HCT116 (cell line): ENCODE results near the gene AMZ1. TPM values are rescaled to one million over a fixed set of nuclear protein-coding genes. Genes with fewer than 3 reads are reported as not detected.

ENCODE experiments used
- ATAC-seq: fragments of 200-7000 bp; cut with Tn5 transposase; 2 replicates; pipeline ENCODE4 v1.9.1; 2020; ENCODE audit warnings: mild to moderate bottlenecking, moderate library complexity
- BruUV-seq: library from RNA; stranded (reverse); fragments of 400-500 nt; replicated peaks from 2 replicates; lab custom pipeline; 2021; lab: Mats Ljungman, UMichigan
- CTCF ChIA-PET: fragments of 300-600 bp; sonication (Branson Sonifier 250); formaldehyde crosslinking; loops from one replicate; lab custom pipeline; 2021; ENCODE audit warnings: antibody characterized with exemption; lab: Charles Lee
- POLR2A ChIA-PET: fragments of 300-600, 350-600 bp; sonication (Branson Sonifier 250); formaldehyde crosslinking; loops from one replicate; lab custom pipeline; 2021; ENCODE audit warnings: antibody characterized with exemption; lab: Charles Lee
- RAD21 ChIA-PET, 2 experiments: fragments of 300-600 bp; sonication (Branson Sonifier 250); formaldehyde crosslinking; loops; one replicate each; lab custom pipeline; 2023; ENCODE audit warnings: low total read pairs in 2 of 2; ENCODE audit not compliant: uncharacterized antibody in 2 of 2, unreplicated experiment in 2 of 2, low non-redundant PET in 1 of 2; lab: Charles Lee
- DNase-seq: peaks from one replicate; pipeline ENCODE4 v3.0.0-alpha.2; 2010; ENCODE audit warnings: low read depth, low spot score
- H2AFZ ChIP-seq: fragments of 200-600 bp; shearing (Covaris generic), sonication (generic); 2 replicates; pipeline ENCODE4 v1.6.1; 2017; ENCODE audit warnings: low read depth, mixed run types, mixed read lengths, antibody characterized with exemption, low read length; ENCODE audit not compliant: poor library complexity, severe bottlenecking
- H3K27ac ChIP-seq: 2 replicates; pipeline ENCODE4 v1.5.1; 2012; ENCODE audit warnings: low read depth, low read length
- H3K27me3 ChIP-seq: fragments of 200-600 bp; sonication (generic); 2 replicates; pipeline ENCODE4 v1.6.1; 2016; ENCODE audit warnings: mixed run types, low read length, mixed read lengths; ENCODE audit not compliant: insufficient read depth
- H3K36me3 ChIP-seq, 2 experiments: fragments of 200-500 bp in 1 of 2; fragments of 200-600 bp in 1 of 2; sonication (Bioruptor generic) in 1 of 2; sonication (generic) in 1 of 2; 2 replicates each; pipeline versions ENCODE4 v1.5.1 to v1.6.1; 2014 to 2016; ENCODE audit warnings: low read length in 2 of 2, inconsistent platforms in 1 of 2, mixed read lengths in 1 of 2, mixed run types in 1 of 2; ENCODE audit not compliant: insufficient read depth in 2 of 2, control insufficient read depth in 1 of 2
- H3K4me1 ChIP-seq, 2 experiments: fragments of 200-600 bp in 1 of 2; sonication (generic) in 1 of 2; 2 replicates each; pipeline versions ENCODE4 v1.5.1 to v1.6.1; 2012 to 2017; ENCODE audit warnings: low read length in 2 of 2, inconsistent platforms in 1 of 2, mild to moderate bottlenecking in 1 of 2, mixed read lengths in 1 of 2, mixed run types in 1 of 2, moderate library complexity in 1 of 2; ENCODE audit not compliant: insufficient read depth in 2 of 2, control insufficient read depth in 1 of 2
- H3K4me2 ChIP-seq: fragments of 200-600 bp; sonication (generic); 2 replicates; pipeline ENCODE4 v1.6.1; 2017; ENCODE audit warnings: mixed run types, low read length, mixed read lengths
- H3K4me3 ChIP-seq, 2 experiments: fragments of 200-600 bp in 1 of 2; sonication (generic) in 1 of 2; replicated peaks in 1 of 2; 2 replicates each; pipeline ENCODE4 v1.5.1; 2011 to 2016; ENCODE audit warnings: low read length in 2 of 2, control low read depth in 1 of 2, low read depth in 1 of 2, mild to moderate bottlenecking in 1 of 2, mixed read lengths in 1 of 2, mixed run types in 1 of 2
- H3K79me2 ChIP-seq: fragments of 200-600 bp; sonication (generic); 2 replicates; pipeline ENCODE4 v1.6.1; 2017; ENCODE audit warnings: mild to moderate bottlenecking, mixed run types, low read length, moderate library complexity, mixed read lengths; ENCODE audit not compliant: insufficient read depth
- H3K9ac ChIP-seq: fragments of 200-600 bp; sonication (generic); 2 replicates; pipeline ENCODE4 v1.6.1; 2016; ENCODE audit warnings: low read length, mixed read lengths
- H3K9me2 ChIP-seq: fragments of 200-600 bp; sonication (generic), shearing (Covaris generic); 2 replicates; pipeline ENCODE4 v1.6.1; 2017; ENCODE audit warnings: mixed run types, mild to moderate bottlenecking, moderate library complexity; ENCODE audit not compliant: insufficient read depth
- H3K9me3 ChIP-seq, 2 experiments: fragments of 200-500 bp in 1 of 2; fragments of 200-600 bp in 1 of 2; sonication (Bioruptor generic) in 1 of 2; sonication (generic) in 1 of 2; 2 replicates each; pipeline ENCODE4 v1.6.1; 2014 to 2017; ENCODE audit warnings: low read length in 2 of 2, mixed read lengths in 2 of 2, inconsistent platforms in 1 of 2, low read depth in 1 of 2, mild to moderate bottlenecking in 1 of 2, mixed run types in 1 of 2, moderate library complexity in 1 of 2; ENCODE audit not compliant: control insufficient read depth in 1 of 2, insufficient read depth in 1 of 2
- H4K20me1 ChIP-seq: fragments of 200-600 bp; sonication (generic), shearing (Covaris generic); 2 replicates; pipeline ENCODE4 v1.6.1; 2017; ENCODE audit warnings: mixed run types, mild to moderate bottlenecking, moderate library complexity; ENCODE audit not compliant: insufficient read depth
- CBX3 ChIP-seq: IDR thresholded peaks from 2 replicates; pipeline ENCODE4 v1.6.1; 2012; ENCODE audit warnings: low read depth
- CTCF ChIP-seq, 3 experiments: fragments of 200-600 bp in 1 of 3; sonication (generic) in 1 of 3; IDR thresholded peaks in 2 of 3; conservative IDR thresholded peaks in 1 of 3; 2 replicates each; pipeline ENCODE4 v1.5.1; 2012 to 2017; ENCODE audit warnings: low read depth in 2 of 3, low read length in 2 of 3, antibody characterized with exemption in 1 of 3, borderline replicate concordance in 1 of 3, control low read depth in 1 of 3, mild to moderate bottlenecking in 1 of 3, mixed read lengths in 1 of 3, mixed run types in 1 of 3, moderate library complexity in 1 of 3; ENCODE audit not compliant: insufficient read depth in 1 of 3
- ELF1 ChIP-seq: IDR thresholded peaks from 2 replicates; pipeline ENCODE4 v1.6.1; 2012; ENCODE audit warnings: low read depth, borderline replicate concordance
- FOSL1 ChIP-seq: IDR thresholded peaks from 2 replicates; pipeline ENCODE4 v1.6.1; 2012; ENCODE audit warnings: low read depth
- POLR2A ChIP-seq: IDR thresholded peaks from 2 replicates; pipeline ENCODE4 v1.7.0; 2011; ENCODE audit warnings: borderline replicate concordance; ENCODE audit not compliant: insufficient read depth, insufficient read length; ENCODE audit errors: extremely low read depth
- POLR2AphosphoS5 ChIP-seq: IDR thresholded peaks from 2 replicates; pipeline ENCODE4 v1.6.1; 2011; ENCODE audit warnings: mild to moderate bottlenecking, low read depth, low read length, moderate library complexity
- SIN3A ChIP-seq: IDR thresholded peaks from 2 replicates; pipeline ENCODE4 v1.6.1; 2012; ENCODE audit warnings: low read depth
- SP1 ChIP-seq: IDR thresholded peaks from 2 replicates; pipeline ENCODE4 v1.6.1; 2012; ENCODE audit warnings: low read depth
- SRF ChIP-seq: IDR thresholded peaks from 2 replicates; pipeline ENCODE4 v1.6.1; 2012; ENCODE audit warnings: low read depth
- TCF7L2 ChIP-seq: IDR thresholded peaks from 2 replicates; pipeline ENCODE4 v1.7.0; 2011; ENCODE audit warnings: borderline replicate concordance, inconsistent platforms; ENCODE audit not compliant: insufficient read depth, insufficient read length; ENCODE audit errors: extremely low read depth
- ZBTB33 ChIP-seq: IDR thresholded peaks from 2 replicates; pipeline ENCODE4 v1.6.1; 2011; ENCODE audit warnings: mild to moderate bottlenecking, low read length, moderate library complexity; ENCODE audit not compliant: insufficient replicate concordance; ENCODE audit errors: extremely low read depth
- ZFX ChIP-seq: fragments of 450-650 bp; IDR thresholded peaks from 2 replicates; pipeline ENCODE4 v1.6.1; 2017
- ZNF274 ChIP-seq: fragments of 200-500 bp; sonication (Bioruptor generic); IDR thresholded peaks from 2 replicates; pipeline ENCODE4 v1.6.1; 2014; ENCODE audit warnings: mild to moderate bottlenecking, low read depth, low read length, inconsistent platforms
- intact Hi-C: fragments of 100-400 bp; cut with micrococcal nuclease; formaldehyde crosslinking; loops from 2 replicates; pipeline ENCODE4 v1.10.0; 2022
- total RNA-seq: library from RNA; stranded (reverse); gene quantifications from one replicate; pipeline ENCODE4 v1.2.1, GENCODE V29; 2021; ENCODE audit not compliant: unreplicated experiment
- TF ChIP-seq, protein P1 (sequence below): IDR thresholded peaks from 2 replicates; pipeline ENCODE4 v1.6.1; 2012

The AMZ1 gene
- total RNA-seq, 1 experiment from 2014 or later, result not detected

DNA sequence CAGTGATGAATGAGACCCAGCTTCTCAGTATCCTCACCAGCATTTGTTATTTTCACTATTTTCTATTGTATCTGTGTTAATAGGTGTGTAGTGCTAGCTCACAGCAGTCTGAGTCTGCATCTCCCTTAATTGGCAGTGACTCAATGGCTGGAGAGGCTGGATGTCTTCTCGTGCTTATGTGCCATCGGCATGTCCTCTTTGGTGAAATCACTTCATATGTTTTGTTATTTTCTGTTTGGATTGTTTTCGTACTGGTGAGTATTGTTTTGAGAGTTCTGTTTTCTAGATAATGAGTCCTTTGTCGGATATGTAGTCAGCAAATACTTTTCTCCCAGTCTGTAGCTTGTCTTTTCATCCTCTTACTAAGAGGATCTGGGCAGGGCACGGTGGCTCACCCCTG, 66.1 kb downstream of the AMZ1 start:
- no peaks in the 10 kb centered on the region for H3K9me3 ChIP-seq
- ATAC-seq (no peak), DNase-seq (no peak)
- no peaks in the 10 kb centered on the region for H3K36me3 ChIP-seq
- RAD21 ChIA-PET, result no interaction called here
- H3K4me2 ChIP-seq, result no peak overlapping the region
- no peak overlapping the region for H3K4me3 ChIP-seq
- H2AFZ ChIP-seq, result no peak overlapping the region
- no peaks in the 10 kb centered on the region for H4K20me1 ChIP-seq
- no peak overlapping the region for H3K9ac ChIP-seq
- no TSS peak for BruUV-seq
- POLR2A ChIA-PET, result no interaction called here
- CTCF ChIA-PET, result no interaction called here
- no peak overlapping the region for H3K27ac ChIP-seq
- intact Hi-C loops, result no loop called here
- no peaks in the 10 kb centered on the region for H3K9me2 ChIP-seq
- H3K4me1 ChIP-seq, result peaks cover 24 to 27% of the 10 kb centered on the region in 2 experiments
- no peak for TF ChIP-seq CTCF (IDR thresholded peaks at IDR 0.05 in 2 of 3, conservative IDR thresholded peaks at IDR 0.05 in 1 of 3; ENCODE audit: borderline replicate concordance in 1 of 3, insufficient read depth in 1 of 3, low read depth in 2 of 3, low read length in 2 of 3)
- no peak for TF ChIP-seq ZNF274
- TF ChIP-seq POLR2AphosphoS5, result no peak
- TF ChIP-seq SIN3A, result no peak
- TF ChIP-seq CBX3, result no peak
- no peak for TF ChIP-seq TCF7L2
- TF ChIP-seq, protein P1, sequence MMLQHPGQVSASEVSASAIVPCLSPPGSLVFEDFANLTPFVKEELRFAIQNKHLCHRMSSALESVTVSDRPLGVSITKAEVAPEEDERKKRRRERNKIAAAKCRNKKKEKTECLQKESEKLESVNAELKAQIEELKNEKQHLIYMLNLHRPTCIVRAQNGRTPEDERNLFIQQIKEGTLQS, result no peak
- no peak for TF ChIP-seq ELF1
- TF ChIP-seq ZBTB33, result no peak
- TF ChIP-seq POLR2A, result no peak
- no peak for TF ChIP-seq FOSL1
- TF ChIP-seq ZFX, result no peak
- no peak for TF ChIP-seq SP1
- no peak for TF ChIP-seq SRF
- H3K79me2 ChIP-seq, result peaks cover 8% of the 10 kb centered on the region; the same call in 1 of the 2 replicates
- H3K27me3 ChIP-seq, result no peaks in the 10 kb centered on the region
